K562 (cell line): ENCODE results near the gene NDUFB7. TPM values are rescaled to one million over a fixed set of nuclear protein-coding genes. Genes with fewer than 3 reads are reported as not detected.
"Not testable (repeated sequence)": the region's sequence is repeated elsewhere in the genome, so short reads cannot be mapped to it uniquely, and the experiment has no call there.

Source experiments
- ATF1 ChIP-seq, 2 experiments: fragments of 450-650 bp in 1 of 2; IDR thresholded peaks; 2 replicates each; pipeline ENCODE4 v1.6.1; 2016; ENCODE audit warnings: missing compliant biosample characterization in 1 of 2, missing genetic modification characterization in 1 of 2
- CREM ChIP-seq: IDR thresholded peaks from 2 replicates; pipeline ENCODE4 v1.6.1; 2014; ENCODE audit warnings: antibody characterized with exemption, low read depth
- DPF2 ChIP-seq: fragments of 450-650 bp; IDR thresholded peaks from 2 replicates; pipeline ENCODE4 v1.6.1; 2016
- MYC ChIP-seq, 2 experiments: fragments of 250-450 bp in 1 of 2; sonication (Bioruptor Pico) in 1 of 2; IDR thresholded peaks; 2 replicates each; pipeline versions ENCODE4 v1.5.1 to v1.6.1; 2012 to 2021; ENCODE audit warnings: low read depth in 2 of 2, borderline replicate concordance in 1 of 2, improper control_type of control experiment in 1 of 2, low read length in 1 of 2, mild to moderate bottlenecking in 1 of 2, moderate library complexity in 1 of 2
- NR2C1 ChIP-seq, 2 experiments: fragments of 450-650 bp; IDR thresholded peaks; 2 replicates each; pipeline ENCODE4 v1.6.1; 2017; ENCODE audit warnings: mild to moderate bottlenecking in 2 of 2, antibody characterized with exemption in 1 of 2, inconsistent platforms in 1 of 2, missing compliant biosample characterization in 1 of 2, missing genetic modification characterization in 1 of 2
- SMAD4 ChIP-seq: fragments of 250-450 bp; sonication (Bioruptor Pico); conservative IDR thresholded peaks from 2 replicates; pipeline ENCODE4 v1.8.0; 2021; ENCODE audit warnings: inconsistent platforms, mild to moderate bottlenecking, moderate library complexity
- XRCC5 ChIP-seq: fragments of 200-400 bp; formaldehyde crosslinking; IDR thresholded peaks from 2 replicates; pipeline ENCODE4 v1.6.1; 2017; ENCODE audit warnings: low read depth, mild to moderate bottlenecking, low read length
- ZBTB7A ChIP-seq: IDR thresholded peaks from 2 replicates; pipeline ENCODE4 v1.6.1; 2011; ENCODE audit warnings: low read depth, mild to moderate bottlenecking, low read length, moderate library complexity, borderline replicate concordance; ENCODE audit not compliant: control insufficient read depth
- polyA plus RNA-seq, 8 experiments: library from polyadenylated mRNA; depleted of rRNA in 4 of 8; stranded (reverse) in 5 of 8; unstranded in 3 of 8; fragments of >200 nt; fragmentation: Nextera tagmentation in 2 of 8; fragmentation: Illumina TruSeq in 1 of 8; extraction: Ambion mirVana in 2 of 8; extraction: Trizol in 1 of 8; gene quantifications; 2 replicates each; pipeline versions ENCODE4 v1.2.1 to v1.2.3, GENCODE V29; 2011 to 2014; ENCODE audit warnings: inconsistent platforms in 1 of 8, missing spikeins in 1 of 8
- total RNA-seq, 7 experiments: library from RNA; depleted of rRNA in 6 of 7; stranded (reverse); fragments of >200 nt in 6 of 7; fragmentation: Illumina TruSeq in 2 of 7; extraction: Trizol in 2 of 7; gene quantifications; 2 replicates each; pipeline versions ENCODE4 v1.2.1 to v1.2.3, GENCODE V29; 2011 to 2021; ENCODE audit warnings: low replicate concordance in 1 of 7
- TF ChIP-seq, protein P1 (sequence below), 2 experiments: fragments of 450-650 bp; IDR thresholded peaks; 2 replicates each; pipeline ENCODE4 v1.6.1; 2018; ENCODE audit warnings: mild to moderate bottlenecking in 2 of 2, low read depth in 1 of 2; ENCODE audit not compliant: partially characterized antibody in 2 of 2
- TF ChIP-seq, protein P2 (sequence below), 2 experiments: fragments of 450-650 bp; conservative IDR thresholded peaks; 2 replicates each; pipeline ENCODE4 v1.6.1; 2017; ENCODE audit warnings: mild to moderate bottlenecking in 2 of 2, moderate library complexity in 2 of 2
- TF ChIP-seq, protein P3 (sequence below), 3 experiments: IDR thresholded peaks in 2 of 3; conservative IDR thresholded peaks in 1 of 3; 2 replicates each; pipeline ENCODE4 v1.5.1; 2011 to 2012; ENCODE audit warnings: low read length in 3 of 3, mild to moderate bottlenecking in 3 of 3, control low read depth in 2 of 3, improper control_type of control experiment in 1 of 3, inconsistent platforms in 1 of 3, low read depth in 1 of 3, mixed read lengths in 1 of 3, moderate library complexity in 1 of 3; ENCODE audit not compliant: insufficient read depth in 2 of 3
- TF ChIP-seq, protein P4 (sequence below): fragments of 450-650 bp; formaldehyde crosslinking; IDR thresholded peaks from 2 replicates; pipeline ENCODE4 v1.4.0; 2020; ENCODE audit warnings: mild to moderate bottlenecking, moderate library complexity
- TF ChIP-seq, protein P5 (sequence below): sonication (generic); formaldehyde crosslinking; IDR thresholded peaks from 2 replicates; pipeline ENCODE4 v1.8.0; 2022; ENCODE audit warnings: missing genetic modification reagents, mild to moderate bottlenecking, moderate library complexity, borderline replicate concordance

NDUFB7 gene
- total and polyA plus RNA-seq, 9 of the 15 experiments (the other 6 are each of a cell fraction or from before 2014, with no cell fraction given): 14.9 to 842 (median 137) TPM

DNA sequence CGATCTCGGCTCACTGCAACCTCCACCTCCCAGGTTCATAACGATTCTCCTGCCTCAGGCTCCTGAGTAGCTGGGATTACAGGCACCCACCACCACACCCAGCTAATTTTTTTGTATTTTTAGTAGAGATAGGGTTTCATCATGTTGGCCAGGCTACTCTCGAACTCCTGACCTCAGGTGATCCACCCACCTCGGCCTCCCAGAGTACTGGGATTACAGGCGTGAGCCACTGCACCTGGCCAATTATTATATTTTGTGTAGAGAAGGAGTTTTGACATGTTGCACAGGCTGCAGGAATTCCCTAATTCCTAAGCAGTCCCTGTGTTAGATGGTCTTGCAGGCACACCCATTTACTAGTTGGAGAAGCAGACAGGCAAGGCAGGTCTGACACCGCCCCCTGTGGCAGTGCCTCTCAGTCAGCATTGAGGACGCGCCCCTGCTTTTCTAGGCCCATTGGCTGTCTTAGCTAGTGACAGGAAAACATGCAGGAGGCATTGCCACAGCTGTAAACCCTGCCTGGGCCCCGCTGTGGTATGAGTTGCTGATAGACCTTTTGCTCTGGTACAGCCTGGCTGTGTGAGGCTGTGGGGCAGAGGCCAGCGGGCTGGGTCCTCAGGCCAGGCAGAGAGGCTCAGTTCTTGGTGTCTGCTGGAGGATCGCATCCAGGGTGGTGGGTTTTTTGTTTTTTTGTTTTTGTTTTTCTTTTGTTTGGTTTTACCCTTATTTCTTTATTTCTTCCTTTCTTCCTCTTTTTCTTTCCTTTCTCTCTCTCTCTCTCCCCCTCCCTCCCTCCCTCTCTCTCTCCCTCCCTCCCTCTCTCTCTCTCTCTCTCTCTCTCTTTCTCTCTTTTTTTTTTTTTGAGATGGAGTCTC is 20.5 kb downstream of the NDUFB7 start (continued):
- TF ChIP-seq, protein P1, sequence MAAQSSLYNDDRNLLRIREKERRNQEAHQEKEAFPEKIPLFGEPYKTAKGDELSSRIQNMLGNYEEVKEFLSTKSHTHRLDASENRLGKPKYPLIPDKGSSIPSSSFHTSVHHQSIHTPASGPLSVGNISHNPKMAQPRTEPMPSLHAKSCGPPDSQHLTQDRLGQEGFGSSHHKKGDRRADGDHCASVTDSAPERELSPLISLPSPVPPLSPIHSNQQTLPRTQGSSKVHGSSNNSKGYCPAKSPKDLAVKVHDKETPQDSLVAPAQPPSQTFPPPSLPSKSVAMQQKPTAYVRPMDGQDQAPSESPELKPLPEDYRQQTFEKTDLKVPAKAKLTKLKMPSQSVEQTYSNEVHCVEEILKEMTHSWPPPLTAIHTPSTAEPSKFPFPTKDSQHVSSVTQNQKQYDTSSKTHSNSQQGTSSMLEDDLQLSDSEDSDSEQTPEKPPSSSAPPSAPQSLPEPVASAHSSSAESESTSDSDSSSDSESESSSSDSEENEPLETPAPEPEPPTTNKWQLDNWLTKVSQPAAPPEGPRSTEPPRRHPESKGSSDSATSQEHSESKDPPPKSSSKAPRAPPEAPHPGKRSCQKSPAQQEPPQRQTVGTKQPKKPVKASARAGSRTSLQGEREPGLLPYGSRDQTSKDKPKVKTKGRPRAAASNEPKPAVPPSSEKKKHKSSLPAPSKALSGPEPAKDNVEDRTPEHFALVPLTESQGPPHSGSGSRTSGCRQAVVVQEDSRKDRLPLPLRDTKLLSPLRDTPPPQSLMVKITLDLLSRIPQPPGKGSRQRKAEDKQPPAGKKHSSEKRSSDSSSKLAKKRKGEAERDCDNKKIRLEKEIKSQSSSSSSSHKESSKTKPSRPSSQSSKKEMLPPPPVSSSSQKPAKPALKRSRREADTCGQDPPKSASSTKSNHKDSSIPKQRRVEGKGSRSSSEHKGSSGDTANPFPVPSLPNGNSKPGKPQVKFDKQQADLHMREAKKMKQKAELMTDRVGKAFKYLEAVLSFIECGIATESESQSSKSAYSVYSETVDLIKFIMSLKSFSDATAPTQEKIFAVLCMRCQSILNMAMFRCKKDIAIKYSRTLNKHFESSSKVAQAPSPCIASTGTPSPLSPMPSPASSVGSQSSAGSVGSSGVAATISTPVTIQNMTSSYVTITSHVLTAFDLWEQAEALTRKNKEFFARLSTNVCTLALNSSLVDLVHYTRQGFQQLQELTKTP (IDR thresholded peaks at IDR 0.05; ENCODE audit: low read depth in 1 of 2, partially characterized antibody in 2 of 2): peak in 1 of 2 experiments; percentile 26
- 0 out of 2 replicates have a peak, but pooled peaks have one; percentile 64 for TF ChIP-seq XRCC5
- TF ChIP-seq, protein P2, sequence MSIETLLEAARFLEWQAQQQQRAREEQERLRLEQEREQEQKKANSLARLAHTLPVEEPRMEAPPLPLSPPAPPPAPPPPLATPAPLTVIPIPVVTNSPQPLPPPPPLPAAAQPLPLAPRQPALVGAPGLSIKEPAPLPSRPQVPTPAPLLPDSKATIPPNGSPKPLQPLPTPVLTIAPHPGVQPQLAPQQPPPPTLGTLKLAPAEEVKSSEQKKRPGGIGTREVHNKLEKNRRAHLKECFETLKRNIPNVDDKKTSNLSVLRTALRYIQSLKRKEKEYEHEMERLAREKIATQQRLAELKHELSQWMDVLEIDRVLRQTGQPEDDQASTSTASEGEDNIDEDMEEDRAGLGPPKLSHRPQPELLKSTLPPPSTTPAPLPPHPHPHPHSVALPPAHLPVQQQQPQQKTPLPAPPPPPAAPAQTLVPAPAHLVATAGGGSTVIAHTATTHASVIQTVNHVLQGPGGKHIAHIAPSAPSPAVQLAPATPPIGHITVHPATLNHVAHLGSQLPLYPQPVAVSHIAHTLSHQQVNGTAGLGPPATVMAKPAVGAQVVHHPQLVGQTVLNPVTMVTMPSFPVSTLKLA (conservative IDR thresholded peaks at IDR 0.05): peak; percentile 26 to 61; a peak in 2 of 4 replicates
- TF ChIP-seq ATF1 (CRISPR knock-in tag; IDR thresholded peaks at IDR 0.05); MYC (CRISPR knock-in tag; IDR thresholded peaks at IDR 0.05; ENCODE audit: borderline replicate concordance, low read depth); NR2C1 (tag; IDR thresholded peaks at IDR 0.05): not testable (repeated sequence)
- TF ChIP-seq ATF1 (tag; IDR thresholded peaks at IDR 0.05): peak; percentile 32
- 0 out of 2 replicates have a peak, but pooled peaks have one; percentile 31 for TF ChIP-seq MYC (IDR thresholded peaks at IDR 0.05; ENCODE audit: low read depth, low read length)
- peak; percentile 18; the same call in 1 of the 2 replicates for TF ChIP-seq SMAD4 (CRISPR knock-in tag)
- TF ChIP-seq, protein P3, sequence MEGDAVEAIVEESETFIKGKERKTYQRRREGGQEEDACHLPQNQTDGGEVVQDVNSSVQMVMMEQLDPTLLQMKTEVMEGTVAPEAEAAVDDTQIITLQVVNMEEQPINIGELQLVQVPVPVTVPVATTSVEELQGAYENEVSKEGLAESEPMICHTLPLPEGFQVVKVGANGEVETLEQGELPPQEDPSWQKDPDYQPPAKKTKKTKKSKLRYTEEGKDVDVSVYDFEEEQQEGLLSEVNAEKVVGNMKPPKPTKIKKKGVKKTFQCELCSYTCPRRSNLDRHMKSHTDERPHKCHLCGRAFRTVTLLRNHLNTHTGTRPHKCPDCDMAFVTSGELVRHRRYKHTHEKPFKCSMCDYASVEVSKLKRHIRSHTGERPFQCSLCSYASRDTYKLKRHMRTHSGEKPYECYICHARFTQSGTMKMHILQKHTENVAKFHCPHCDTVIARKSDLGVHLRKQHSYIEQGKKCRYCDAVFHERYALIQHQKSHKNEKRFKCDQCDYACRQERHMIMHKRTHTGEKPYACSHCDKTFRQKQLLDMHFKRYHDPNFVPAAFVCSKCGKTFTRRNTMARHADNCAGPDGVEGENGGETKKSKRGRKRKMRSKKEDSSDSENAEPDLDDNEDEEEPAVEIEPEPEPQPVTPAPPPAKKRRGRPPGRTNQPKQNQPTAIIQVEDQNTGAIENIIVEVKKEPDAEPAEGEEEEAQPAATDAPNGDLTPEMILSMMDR (IDR thresholded peaks at IDR 0.05 in 2 of 3, conservative IDR thresholded peaks at IDR 0.05 in 1 of 3; ENCODE audit: insufficient read depth in 2 of 3, low read depth in 1 of 3, low read length in 3 of 3): peak; percentile 80 to 81 (median 81)
- TF ChIP-seq DPF2: peak; percentile 62
- TF ChIP-seq, protein P4, sequence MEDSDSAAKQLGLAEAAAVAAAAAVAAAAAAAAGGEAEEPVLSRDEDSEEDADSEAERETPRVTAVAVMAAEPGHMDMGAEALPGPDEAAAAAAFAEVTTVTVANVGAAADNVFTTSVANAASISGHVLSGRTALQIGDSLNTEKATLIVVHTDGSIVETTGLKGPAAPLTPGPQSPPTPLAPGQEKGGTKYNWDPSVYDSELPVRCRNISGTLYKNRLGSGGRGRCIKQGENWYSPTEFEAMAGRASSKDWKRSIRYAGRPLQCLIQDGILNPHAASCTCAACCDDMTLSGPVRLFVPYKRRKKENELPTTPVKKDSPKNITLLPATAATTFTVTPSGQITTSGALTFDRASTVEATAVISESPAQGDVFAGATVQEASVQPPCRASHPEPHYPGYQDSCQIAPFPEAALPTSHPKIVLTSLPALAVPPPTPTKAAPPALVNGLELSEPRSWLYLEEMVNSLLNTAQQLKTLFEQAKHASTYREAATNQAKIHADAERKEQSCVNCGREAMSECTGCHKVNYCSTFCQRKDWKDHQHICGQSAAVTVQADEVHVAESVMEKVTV (CRISPR knock-in tag): 0 out of 2 replicates have a peak, but pooled peaks have one; percentile 23
- TF ChIP-seq NR2C1 (IDR thresholded peaks at IDR 0.05): 0 out of 2 replicates have a peak, but pooled peaks have one; percentile 10
- TF ChIP-seq, protein P5, sequence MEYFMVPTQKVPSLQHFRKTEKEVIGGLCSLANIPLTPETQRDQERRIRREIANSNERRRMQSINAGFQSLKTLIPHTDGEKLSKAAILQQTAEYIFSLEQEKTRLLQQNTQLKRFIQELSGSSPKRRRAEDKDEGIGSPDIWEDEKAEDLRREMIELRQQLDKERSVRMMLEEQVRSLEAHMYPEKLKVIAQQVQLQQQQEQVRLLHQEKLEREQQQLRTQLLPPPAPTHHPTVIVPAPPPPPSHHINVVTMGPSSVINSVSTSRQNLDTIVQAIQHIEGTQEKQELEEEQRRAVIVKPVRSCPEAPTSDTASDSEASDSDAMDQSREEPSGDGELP (CRISPR knock-in tag): peak; percentile 71; the same call in 1 of the 2 replicates
- peak; percentile 49; the same call in 1 of the 2 replicates for TF ChIP-seq CREM
- peak; percentile 59; the same call in 1 of the 2 replicates for TF ChIP-seq ZBTB7A
